ENCODE measurements around the gene DPPA4.

DPPA4 gene

GRCh38 chr3:109339197-109339596 is 1.9 kb upstream of the DPPA4 start:
- no peak overlapping the region for H3K4me3 ChIP-seq (ENCODE audit: low read depth, low read length, poor library complexity, severe bottlenecking)
- no peaks in the 10 kb centered on the region for H4K20me1 ChIP-seq (ENCODE audit: insufficient read depth, low read length)
- H3K9me3 ChIP-seq (ENCODE audit: low read length): no peaks in the 10 kb centered on the region
- TF ChIP-seq CTCF (IDR thresholded peaks at IDR 0.05; ENCODE audit: low read length) (no peak), EZH2 (IDR thresholded peaks at IDR 0.05; ENCODE audit: borderline replicate concordance, low read length) (no peak)
- no peaks in the 10 kb centered on the region for H3K27me3 ChIP-seq (ENCODE audit: insufficient read depth, low read length)
- H3K4me1 ChIP-seq (ENCODE audit: insufficient read depth, low read length, severe bottlenecking): no peaks in the 10 kb centered on the region
- H3K79me2 ChIP-seq (ENCODE audit: insufficient read depth, low read length): no peaks in the 10 kb centered on the region
- H3K9ac ChIP-seq (ENCODE audit: low read length): no peak overlapping the region
- H3K27ac ChIP-seq (ENCODE audit: low read depth, low read length, poor library complexity, severe bottlenecking): no peak overlapping the region
- H2AFZ ChIP-seq (ENCODE audit: low read length): no peak overlapping the region
- no peaks in the 10 kb centered on the region for H3F3A ChIP-seq (ENCODE audit: insufficient read depth, low read length)
- H3K36me3 ChIP-seq (ENCODE audit: insufficient read depth, low read length): no peaks in the 10 kb centered on the region
- no peak overlapping the region for H3K4me2 ChIP-seq (ENCODE audit: low read length)
- H3K9me2 ChIP-seq (ENCODE audit: low read depth, low read length): no peaks in the 10 kb centered on the region

- no peaks in the 10 kb centered on the region for H3K27me3 ChIP-seq (ENCODE audit: insufficient read depth, low read length)
- no peak overlapping the region for H3K4me2 ChIP-seq (ENCODE audit: low read length)
- H3K36me3 ChIP-seq (ENCODE audit: insufficient read depth, low read length): no peaks in the 10 kb centered on the region
- TF ChIP-seq EZH2 (IDR thresholded peaks at IDR 0.05; ENCODE audit: borderline replicate concordance, low read length) (no peak), CTCF (IDR thresholded peaks at IDR 0.05; ENCODE audit: low read length) (no peak)
- H4K20me1 ChIP-seq (ENCODE audit: insufficient read depth, low read length): no peaks in the 10 kb centered on the region
- no peaks in the 10 kb centered on the region for H3K79me2 ChIP-seq (ENCODE audit: insufficient read depth, low read length)
- no peak overlapping the region for H3K27ac ChIP-seq (ENCODE audit: low read depth, low read length, poor library complexity, severe bottlenecking)
- no peaks in the 10 kb centered on the region for H3F3A ChIP-seq (ENCODE audit: insufficient read depth, low read length)
- no peak overlapping the region for H3K4me3 ChIP-seq (ENCODE audit: low read depth, low read length, poor library complexity, severe bottlenecking)
- no peaks in the 10 kb centered on the region for H3K9me3 ChIP-seq (ENCODE audit: low read length)
- no peak overlapping the region for H3K9ac ChIP-seq (ENCODE audit: low read length)
- H3K4me1 ChIP-seq (ENCODE audit: insufficient read depth, low read length, severe bottlenecking): no peaks in the 10 kb centered on the region
- no peaks in the 10 kb centered on the region for H3K9me2 ChIP-seq (ENCODE audit: low read depth, low read length)
- no peak overlapping the region for H2AFZ ChIP-seq (ENCODE audit: low read length)
These were observed 976 bp upstream of the DPPA4 start for GRCh38 chr3:109338322-109338721.

- Histone ChIP-seq H3F3A (ENCODE audit: insufficient read depth, low read length) (no peaks in the 10 kb centered on the region), H2AFZ (ENCODE audit: low read length) (no peak overlapping the region), H3K9ac (ENCODE audit: low read length) (no peak overlapping the region), H3K9me2 (ENCODE audit: low read depth, low read length) (no peaks in the 10 kb centered on the region), H3K79me2 (ENCODE audit: insufficient read depth, low read length) (no peaks in the 10 kb centered on the region), H3K4me3 (ENCODE audit: low read depth, low read length, poor library complexity, severe bottlenecking) (no peak overlapping the region), H3K9me3 (ENCODE audit: low read length) (no peaks in the 10 kb centered on the region), H3K36me3 (ENCODE audit: insufficient read depth, low read length) (no peaks in the 10 kb centered on the region), H3K27me3 (ENCODE audit: insufficient read depth, low read length) (no peaks in the 10 kb centered on the region), H3K27ac (ENCODE audit: low read depth, low read length, poor library complexity, severe bottlenecking) (no peak overlapping the region), H3K4me1 (ENCODE audit: insufficient read depth, low read length, severe bottlenecking) (no peaks in the 10 kb centered on the region), H4K20me1 (ENCODE audit: insufficient read depth, low read length) (no peaks in the 10 kb centered on the region), H3K4me2 (ENCODE audit: low read length) (no peak overlapping the region)
- TF ChIP-seq CTCF (IDR thresholded peaks at IDR 0.05; ENCODE audit: low read length) (no peak), EZH2 (IDR thresholded peaks at IDR 0.05; ENCODE audit: borderline replicate concordance, low read length) (no peak)
These were observed 970 bp downstream of the DPPA4 start for GRCh38 chr3:109336291-109336861.

All from OCI-LY1 (cell line).